ENCODE measurements around the gene EXOC4. TPM values are rescaled to one million over a fixed set of nuclear protein-coding genes. Genes with fewer than 3 reads are reported as not detected.
"Not testable (repeated sequence)": the region's sequence is repeated elsewhere in the genome, so short reads cannot be mapped to it uniquely, and the experiment has no call there.

Gene EXOC4
- total RNA-seq (2014; rRNA removed; shearing (Covaris generic)): 44.5 and 51.7 TPM in 2 replicates
- 23.4 and 23.9 TPM in 2 replicates for polyA plus RNA-seq (2016; fragmentation: Nextera tagmentation; extraction: Ambion mirVana)

DNA sequence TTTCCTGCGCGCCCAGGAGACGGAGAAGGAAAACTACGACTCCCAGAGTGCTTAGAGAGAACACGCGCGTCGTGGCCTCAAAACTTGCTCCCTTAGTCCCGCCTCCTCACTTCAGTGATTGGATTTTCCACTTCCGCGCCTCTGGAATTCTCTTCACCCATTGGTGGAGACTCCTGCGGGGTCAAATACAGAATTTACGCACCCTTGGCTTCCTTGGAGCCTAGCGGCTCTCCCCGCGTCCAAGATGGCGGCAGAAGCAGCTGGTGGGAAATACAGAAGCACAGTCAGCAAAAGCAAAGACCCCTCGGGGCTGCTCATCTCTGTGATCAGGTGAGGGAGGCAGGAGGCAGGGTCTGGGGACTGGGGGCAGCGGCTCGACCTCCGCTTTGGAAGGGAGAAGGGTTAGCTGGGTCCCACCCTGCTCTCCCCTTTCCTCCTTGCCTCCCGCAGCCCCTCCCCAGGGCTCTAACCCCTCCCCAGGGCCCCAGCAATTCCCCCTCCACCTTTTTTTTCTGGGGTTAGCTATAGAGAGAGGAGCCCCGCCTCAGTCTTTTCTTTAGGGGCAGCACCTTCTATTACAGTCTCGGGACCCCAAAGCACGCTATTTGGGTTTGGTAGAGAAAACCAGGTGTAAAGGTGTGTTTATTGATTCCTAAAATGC, at the start of gene EXOC4:
Gene EXOC4 (plus strand): TSS at position 221 of the 661 bp plus-strand sequence.
- Histone ChIP-seq H3K36me3 (ENCODE audit: low read depth) (no peaks in the 10 kb centered on the region), H3K9ac (peak within 1 kb of the TSS; percentile 91), H3F3A (ENCODE audit: insufficient read depth) (no peaks in the 10 kb centered on the region), H3K27me3 (replicated peaks; ENCODE audit: insufficient read depth) (no peaks in the 10 kb centered on the region), H3K9me2 (ENCODE audit: insufficient read depth) (no peaks in the 10 kb centered on the region), H3K4me3 (peak within 1 kb of the TSS; percentile 98), H4K20me1 (ENCODE audit: insufficient read depth) (no peaks in the 10 kb centered on the region), H3K27ac (peak within 1 kb of the TSS; percentile 24), H3K9me3 (ENCODE audit: low read depth) (no peaks in the 10 kb centered on the region), H2AFZ (peak within 1 kb of the TSS; percentile 96), H3K79me2 (ENCODE audit: insufficient read depth) (peaks cover 51% of the 10 kb centered on the region), H3K4me1 (ENCODE audit: insufficient read depth) (no peaks in the 10 kb centered on the region), H3K4me2 (ENCODE audit: unreplicated experiment) (peak within 1 kb of the TSS; percentile 84)
- WGBS, 2 experiments (ENCODE audit: low coverage in 1 of 2, low lambda C conversion rate in 2 of 2, missing lambda C conversion rate in 2 of 2): 0 to 1% methylated on average over 24 to 25 of the region's 25 CpGs
- TF ChIP-seq EZH2phosphoT487 (IDR thresholded peaks at IDR 0.05; ENCODE audit: insufficient read depth, low read depth) (no peak), EZH2 (IDR thresholded peaks at IDR 0.05; ENCODE audit: insufficient read depth, poor library complexity, severe bottlenecking) (no peak)
- peak; percentile 99 for DNase-seq
- in situ Hi-C loops (cut with MboI): no loop called here

DNA sequence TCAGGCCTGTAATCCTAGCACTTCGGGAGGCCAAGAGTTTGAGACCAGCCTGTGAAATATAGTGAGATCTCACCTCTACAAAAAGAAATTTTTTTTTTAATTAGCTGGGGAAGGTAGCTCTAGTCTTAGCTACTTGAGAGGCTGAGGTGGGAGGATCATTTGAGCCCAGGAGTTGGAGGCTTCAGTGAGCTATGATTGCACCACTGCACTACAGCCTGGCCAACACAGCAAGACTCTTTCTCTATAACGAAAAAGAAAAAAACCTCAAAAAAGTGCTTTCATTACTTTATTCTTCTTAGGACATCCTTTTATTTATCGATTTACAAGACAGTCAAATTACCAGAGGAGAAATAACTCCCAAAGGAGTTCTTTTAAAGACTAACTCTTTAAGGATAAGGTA, 49.4 kb upstream of the EXOC4 start:
- in situ Hi-C loops (cut with MboI): no loop called here
- no peaks in the 10 kb centered on the region for H3K9me3 ChIP-seq (ENCODE audit: low read depth)
- no peaks in the 10 kb centered on the region for H3F3A ChIP-seq (ENCODE audit: insufficient read depth)
- WGBS, 2 experiments (ENCODE audit: low coverage in 1 of 2, low lambda C conversion rate in 2 of 2, missing lambda C conversion rate in 2 of 2): 50 to 52% methylated on average over 3 of the region's 3 CpGs
- H3K4me3 ChIP-seq: no peak overlapping the region
- H3K27me3 ChIP-seq (replicated peaks; ENCODE audit: insufficient read depth): no peaks in the 10 kb centered on the region
- H3K36me3 ChIP-seq (ENCODE audit: low read depth): no peaks in the 10 kb centered on the region
- TF ChIP-seq EZH2phosphoT487 (IDR thresholded peaks at IDR 0.05; ENCODE audit: insufficient read depth, low read depth) (no peak), EZH2 (IDR thresholded peaks at IDR 0.05; ENCODE audit: insufficient read depth, poor library complexity, severe bottlenecking) (no peak)
- H3K27ac ChIP-seq: no peak overlapping the region
- no peaks in the 10 kb centered on the region for H4K20me1 ChIP-seq (ENCODE audit: insufficient read depth)
- H3K9me2 ChIP-seq (ENCODE audit: insufficient read depth): no peaks in the 10 kb centered on the region
- DNase-seq: no peak
- H3K79me2 ChIP-seq (ENCODE audit: insufficient read depth): no peaks in the 10 kb centered on the region
- no peak overlapping the region for H3K4me2 ChIP-seq (ENCODE audit: unreplicated experiment)
- H2AFZ ChIP-seq: no peak overlapping the region
- no peak overlapping the region for H3K9ac ChIP-seq
- H3K4me1 ChIP-seq (ENCODE audit: insufficient read depth): no peaks in the 10 kb centered on the region

DNA sequence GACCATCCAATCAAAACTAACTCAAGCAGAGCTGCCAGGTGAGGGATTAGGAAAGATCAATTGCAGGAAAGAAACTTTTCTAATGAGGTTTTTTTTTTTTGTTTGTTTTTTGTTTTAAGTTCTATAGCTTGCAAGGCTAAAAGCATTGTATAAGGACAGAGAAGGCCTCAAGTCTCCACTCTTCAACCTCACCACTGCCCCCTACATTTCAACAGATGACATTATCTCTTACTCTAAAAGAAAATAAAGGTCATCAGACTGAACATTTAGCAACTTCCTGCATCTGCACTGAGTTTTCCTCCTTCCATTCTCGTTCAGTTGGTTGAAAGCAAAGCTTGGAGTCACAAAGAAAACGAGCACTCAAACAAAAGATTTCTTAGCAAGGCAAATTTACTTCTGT, 45.2 kb upstream of the EXOC4 start:
- TF ChIP-seq EZH2 (IDR thresholded peaks at IDR 0.05; ENCODE audit: insufficient read depth, poor library complexity, severe bottlenecking) (no peak), EZH2phosphoT487 (IDR thresholded peaks at IDR 0.05; ENCODE audit: insufficient read depth, low read depth) (no peak)
- Histone ChIP-seq H3K79me2 (ENCODE audit: insufficient read depth) (no peaks in the 10 kb centered on the region), H3K27me3 (replicated peaks; ENCODE audit: insufficient read depth) (no peaks in the 10 kb centered on the region), H3K36me3 (ENCODE audit: low read depth) (no peaks in the 10 kb centered on the region), H3F3A (ENCODE audit: insufficient read depth) (no peaks in the 10 kb centered on the region), H4K20me1 (ENCODE audit: insufficient read depth) (no peaks in the 10 kb centered on the region), H3K9ac (no peak overlapping the region), H2AFZ (no peak overlapping the region), H3K4me3 (no peak overlapping the region), H3K4me2 (ENCODE audit: unreplicated experiment) (no peak overlapping the region), H3K9me3 (ENCODE audit: low read depth) (no peaks in the 10 kb centered on the region), H3K4me1 (ENCODE audit: insufficient read depth) (no peaks in the 10 kb centered on the region), H3K27ac (no peak overlapping the region), H3K9me2 (ENCODE audit: insufficient read depth) (peaks cover 3% of the 10 kb centered on the region; the same call in 1 of the 2 replicates)
- in situ Hi-C loops (cut with MboI): no loop called here
- WGBS, 2 experiments (ENCODE audit: low coverage in 1 of 2, low lambda C conversion rate in 2 of 2, missing lambda C conversion rate in 2 of 2): 11 to 15% methylated on average over 2 of the region's 2 CpGs
- DNase-seq: peak; percentile 23

DNA sequence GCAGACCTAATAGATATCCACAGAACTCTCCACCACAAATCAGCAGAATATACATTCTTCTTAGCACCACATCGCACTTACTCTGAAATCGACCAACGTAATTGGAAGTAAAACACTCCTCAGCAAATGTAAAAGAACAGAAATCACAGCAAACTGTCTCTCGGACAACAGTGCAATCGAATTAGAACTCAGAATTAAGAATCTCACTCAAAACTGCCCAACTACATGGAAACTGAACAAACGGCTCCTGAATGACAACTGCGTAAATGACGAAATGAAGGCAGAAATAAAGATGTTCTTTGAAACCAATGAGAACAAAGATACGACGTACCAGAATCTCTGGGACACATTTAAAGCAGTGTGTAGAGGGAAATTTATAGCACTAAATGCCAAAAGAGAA, 42.1 kb upstream of the EXOC4 start:
- H3K79me2 ChIP-seq (ENCODE audit: insufficient read depth); H3K27me3 ChIP-seq (replicated peaks; ENCODE audit: insufficient read depth); H3K4me3 ChIP-seq; H3K9ac ChIP-seq; H3K27ac ChIP-seq; H3K4me2 ChIP-seq (ENCODE audit: unreplicated experiment); H2AFZ ChIP-seq; H4K20me1 ChIP-seq (ENCODE audit: insufficient read depth); H3K36me3 ChIP-seq (ENCODE audit: low read depth); DNase-seq; H3K9me3 ChIP-seq (ENCODE audit: low read depth); H3K9me2 ChIP-seq (ENCODE audit: insufficient read depth); in situ Hi-C loops (cut with MboI); H3F3A ChIP-seq (ENCODE audit: insufficient read depth); H3K4me1 ChIP-seq (ENCODE audit: insufficient read depth): not testable (repeated sequence)
- WGBS, 2 experiments (ENCODE audit: low coverage in 1 of 2, low lambda C conversion rate in 2 of 2, missing lambda C conversion rate in 2 of 2): 59 to 61% methylated on average over 10 of the region's 10 CpGs

DNA sequence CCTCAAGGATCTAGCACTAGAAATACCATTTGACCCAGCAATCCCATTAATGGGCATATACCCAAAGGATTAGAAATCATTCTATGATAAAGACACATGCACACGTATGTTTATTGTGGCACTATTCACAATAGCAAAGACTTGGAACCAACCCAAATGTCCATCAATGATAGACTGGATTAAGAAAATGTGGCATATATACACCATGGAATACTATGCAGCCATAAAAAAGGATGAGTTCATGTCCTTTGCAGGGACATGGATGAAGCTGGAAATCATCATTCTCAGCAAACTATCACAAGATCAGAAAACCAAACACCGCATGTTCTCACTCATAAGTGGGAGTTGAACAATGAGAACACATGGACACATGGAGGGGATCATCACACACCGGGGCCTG, 39.1 kb upstream of the EXOC4 start:
- in situ Hi-C loops (cut with MboI); H2AFZ ChIP-seq; H3K79me2 ChIP-seq (ENCODE audit: insufficient read depth); H3K36me3 ChIP-seq (ENCODE audit: low read depth); H3K4me3 ChIP-seq; DNase-seq; H3K9me2 ChIP-seq (ENCODE audit: insufficient read depth); H3K27ac ChIP-seq; H4K20me1 ChIP-seq (ENCODE audit: insufficient read depth); H3F3A ChIP-seq (ENCODE audit: insufficient read depth); H3K27me3 ChIP-seq (replicated peaks; ENCODE audit: insufficient read depth); H3K4me1 ChIP-seq (ENCODE audit: insufficient read depth); H3K9me3 ChIP-seq (ENCODE audit: low read depth); H3K4me2 ChIP-seq (ENCODE audit: unreplicated experiment); H3K9ac ChIP-seq: not testable (repeated sequence)
- 47 to 67% methylated on average over 2 to 3 of the region's 3 CpGs for WGBS, 2 experiments (ENCODE audit: low coverage in 1 of 2, low lambda C conversion rate in 2 of 2, missing lambda C conversion rate in 2 of 2)
